Measurements from ENCODE around the gene NEUROD2.

The NEUROD2 gene

GRCh38 chr17:39634384-39634871, 26.7 kb upstream of the NEUROD2 start:
- DNase-seq: peak; percentile 18

GRCh38 chr17:39633570-39634183, 26.0 kb upstream of the NEUROD2 start:
- no peak for DNase-seq

- no peak for DNase-seq
Measured at GRCh38 chr17:39632153-39632941, 24.6 kb upstream of the NEUROD2 start.

- DNase-seq: no peak
Measured at GRCh38 chr17:39631403-39631802, 23.7 kb upstream of the NEUROD2 start.

GRCh38 chr17:39629898-39630297, 22.2 kb upstream of the NEUROD2 start:
- no peak for DNase-seq

GRCh38 chr17:39629494-39629880, 21.8 kb upstream of the NEUROD2 start:
- no peak for DNase-seq

GRCh38 chr17:39628655-39629493, 21.2 kb upstream of the NEUROD2 start:
- DNase-seq: no peak

- no peak for DNase-seq
Measured at GRCh38 chr17:39627712-39628516, 20.2 kb upstream of the NEUROD2 start.

GRCh38 chr17:39627047-39627711, 19.5 kb upstream of the NEUROD2 start:
- no peak for DNase-seq

GRCh38 chr17:39626171-39627046, 18.7 kb upstream of the NEUROD2 start, which contains the start of gene PPP1R1B:
TSS of gene PPP1R1B (plus strand) at chr17:39626952. CDS start at chr17:39627393, 441 bp downstream.
- no peak for DNase-seq

GRCh38 chr17:39625198-39625785, 17.6 kb upstream of the NEUROD2 start:
- no peak for DNase-seq

- no peak for DNase-seq
Measured at GRCh38 chr17:39624313-39624712, 16.6 kb upstream of the NEUROD2 start.

- DNase-seq: peak; percentile 47
Measured at GRCh38 chr17:39623356-39623950, 15.7 kb upstream of the NEUROD2 start.

GRCh38 chr17:39622380-39623006, 14.8 kb upstream of the NEUROD2 start:
- DNase-seq: no peak

- peak; percentile 60 for DNase-seq
Measured at GRCh38 chr17:39621523-39622379, 14.0 kb upstream of the NEUROD2 start.

GRCh38 chr17:39619786-39620101, 12.0 kb upstream of the NEUROD2 start:
- no peak for DNase-seq

GRCh38 chr17:39618956-39619785, 11.5 kb upstream of the NEUROD2 start:
- no peak for DNase-seq

All from NCI-H748 treated with DMSO at 0.1 percent for 48 hours (cell line).